Skeletal muscle cell (primary cell): ENCODE results near the gene HCAR2.
A peak's percentile ranks its signal among the peaks of the same experiment; 100 is the strongest.
"Not testable (repeated sequence)": the region's sequence is repeated elsewhere in the genome, so short reads cannot be mapped to it uniquely, and the experiment has no call there.

Source experiments
- DNase-seq: peaks from one replicate; pipeline ENCODE4 v3.0.0-alpha.2; 2010; ENCODE audit warnings: low read depth
- H3K4me3 ChIP-seq: 2 replicates; pipeline ENCODE4 v1.5.1; 2011; ENCODE audit warnings: low read depth, mild to moderate bottlenecking, control low read depth, low read length, moderate library complexity

Gene HCAR2

DNA sequence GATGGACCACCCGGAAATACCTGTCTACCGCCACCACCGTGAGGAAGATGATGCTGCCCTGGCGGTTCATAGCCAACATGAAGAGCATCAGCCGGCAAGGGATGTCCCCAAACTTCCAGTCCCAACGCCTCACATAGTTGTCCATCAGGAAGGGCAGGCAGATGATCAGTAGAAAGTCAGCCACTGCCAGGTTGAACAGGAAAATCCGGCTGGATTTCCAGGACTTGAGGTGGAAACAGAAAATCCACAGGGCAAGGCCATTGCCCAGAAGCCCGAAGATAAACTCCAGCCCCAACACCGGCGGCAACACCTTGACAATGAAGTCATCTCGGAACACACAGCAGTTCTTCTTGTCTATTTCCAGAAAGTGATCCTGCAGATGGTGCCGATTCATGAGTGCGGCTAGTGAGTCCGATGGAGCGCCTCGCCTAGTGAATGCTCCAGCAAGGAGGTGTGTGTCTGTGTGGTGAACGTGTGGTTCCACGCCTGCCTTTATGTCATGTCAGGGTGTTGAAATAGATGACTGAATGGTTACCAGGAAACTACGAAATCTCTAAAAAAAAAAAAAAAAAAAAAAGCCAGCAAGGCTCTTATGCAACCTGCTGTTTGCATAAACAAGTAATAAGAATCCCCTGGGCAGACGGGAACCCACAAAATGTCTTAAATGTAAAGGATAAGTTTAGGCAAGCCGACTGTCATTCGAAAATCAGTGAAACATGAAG is at the start of gene HCAR2:
Gene HCAR2 (minus strand): TSS at position 468 of the 722 bp plus-strand sequence. CDS start 74 bp downstream, at position 394.
- not testable (repeated sequence) for DNase-seq

DNA sequence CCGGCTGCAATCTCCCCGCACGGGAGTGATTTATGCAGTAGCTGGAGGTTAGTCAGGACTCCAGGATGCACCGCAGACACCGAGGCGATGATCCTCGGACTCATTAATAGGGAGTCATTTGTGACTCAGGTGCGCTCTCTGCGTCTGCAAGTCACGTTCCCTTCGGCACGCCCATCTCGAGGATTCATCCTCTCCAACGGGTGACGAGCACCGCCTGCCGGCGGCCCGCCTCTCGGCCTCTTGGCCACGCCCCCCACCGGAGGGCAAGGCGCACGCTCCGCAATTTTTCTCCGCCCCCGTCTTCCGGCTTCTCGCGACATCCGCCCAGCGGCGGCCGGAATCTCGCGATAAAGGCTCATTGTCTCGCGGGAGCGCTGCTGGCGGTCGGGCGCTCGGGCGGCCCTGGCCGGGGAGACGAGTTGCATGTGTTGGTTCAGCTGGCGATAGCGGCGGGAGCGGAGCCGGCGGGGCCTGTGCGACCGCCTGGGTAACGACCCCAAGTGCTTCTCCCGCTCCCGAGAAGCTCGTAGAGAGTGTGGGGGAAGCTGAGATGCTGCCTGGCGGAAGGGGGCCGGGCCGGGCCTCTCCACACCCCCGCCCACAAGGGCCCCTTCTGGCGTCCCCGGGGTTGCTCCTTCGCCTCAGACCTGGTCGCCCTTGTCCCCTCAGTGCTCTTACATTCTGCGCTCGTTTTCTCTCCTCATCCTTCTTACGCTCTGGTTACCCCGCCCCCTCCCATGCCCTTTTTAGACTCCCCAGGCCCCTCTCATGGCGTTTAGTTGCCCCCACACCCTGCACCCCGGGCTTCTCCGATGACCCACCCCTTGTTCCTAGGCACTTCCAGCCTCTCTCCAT is 49.5 kb upstream of the HCAR2 start, which contains the start of gene DENR:
Gene DENR (plus strand): TSS at position 361 of the 855 bp plus-strand sequence. CDS start 878 bp downstream, outside the sequence.
- H3K4me3 ChIP-seq: peak within 1 kb of the TSS; percentile 95
- DNase-seq: peak; percentile 87

More for the DNA sequence above, at the start of gene HCAR2:
- not testable (repeated sequence) for H3K4me3 ChIP-seq

DNA sequence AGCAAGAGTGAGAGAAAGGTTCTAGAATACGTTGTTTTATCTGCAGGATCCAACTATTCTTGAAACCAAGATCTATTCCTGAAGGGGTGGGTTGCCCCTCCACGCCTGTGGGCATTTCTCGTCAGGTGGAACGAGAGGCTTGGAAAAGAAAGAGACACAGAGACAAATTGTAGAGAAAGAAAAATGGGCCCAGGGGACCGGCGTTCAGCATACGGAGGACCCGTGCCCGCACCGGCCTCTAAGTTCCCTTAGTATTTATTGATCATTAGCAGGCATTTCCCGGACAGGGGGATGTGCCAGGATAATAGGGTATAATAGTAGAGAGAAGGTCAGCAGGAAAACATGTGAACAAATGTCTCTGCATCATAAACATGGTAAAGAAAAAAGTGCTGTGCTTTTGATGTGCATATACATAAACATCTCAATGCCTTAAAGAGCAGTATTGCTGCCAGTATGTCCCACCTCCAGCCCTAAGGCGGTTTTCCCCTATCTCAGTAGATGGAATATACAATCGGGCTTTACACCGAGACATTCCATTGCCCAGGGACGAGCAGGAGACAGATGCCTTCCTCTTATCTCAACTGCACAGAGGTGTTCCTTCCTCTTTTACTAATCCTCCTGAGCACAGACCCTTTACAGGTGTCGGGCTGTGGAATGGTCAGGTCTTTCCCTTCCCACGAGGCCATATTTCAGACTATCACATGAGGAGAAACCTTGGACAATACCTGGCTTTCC is 47.8 kb upstream of the HCAR2 start:
- H3K4me3 ChIP-seq, DNase-seq: not testable (repeated sequence)

DNA sequence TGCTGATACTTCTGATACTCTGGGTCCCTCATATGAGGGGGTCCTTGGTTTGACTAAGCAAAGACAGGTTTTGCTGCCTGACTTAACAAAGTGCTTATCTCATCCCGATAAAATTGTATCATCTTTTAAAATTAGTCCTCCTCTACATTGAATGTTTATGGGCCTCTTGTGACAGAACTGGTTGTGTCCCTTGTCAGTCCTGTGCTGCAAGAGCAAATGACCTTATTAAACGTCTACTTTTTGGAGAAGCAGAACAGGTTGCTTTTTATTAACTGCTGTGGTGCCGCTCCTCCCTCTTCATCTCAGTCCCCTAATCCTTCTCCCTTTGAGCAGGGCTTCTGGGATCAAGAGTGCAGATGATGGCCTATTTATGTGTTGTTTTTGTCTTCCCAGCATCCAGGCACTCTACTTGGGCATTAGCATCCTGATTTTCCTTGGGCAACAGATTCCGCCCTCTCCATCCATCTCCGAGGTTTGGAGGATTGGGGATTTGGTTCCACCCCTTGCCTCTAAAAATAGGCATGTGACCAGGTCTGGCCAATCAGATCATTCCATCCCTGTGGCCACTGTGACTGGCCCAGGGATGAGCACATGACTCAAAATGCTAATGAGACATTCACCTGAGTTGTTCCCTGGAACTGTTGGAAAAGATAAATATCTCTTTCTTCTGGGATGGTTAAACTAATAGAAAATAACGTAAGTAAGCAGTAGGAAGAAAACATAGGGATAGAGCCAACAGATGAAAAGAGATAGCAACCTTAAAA is 46.6 kb upstream of the HCAR2 start:
- DNase-seq: no peak

DNA sequence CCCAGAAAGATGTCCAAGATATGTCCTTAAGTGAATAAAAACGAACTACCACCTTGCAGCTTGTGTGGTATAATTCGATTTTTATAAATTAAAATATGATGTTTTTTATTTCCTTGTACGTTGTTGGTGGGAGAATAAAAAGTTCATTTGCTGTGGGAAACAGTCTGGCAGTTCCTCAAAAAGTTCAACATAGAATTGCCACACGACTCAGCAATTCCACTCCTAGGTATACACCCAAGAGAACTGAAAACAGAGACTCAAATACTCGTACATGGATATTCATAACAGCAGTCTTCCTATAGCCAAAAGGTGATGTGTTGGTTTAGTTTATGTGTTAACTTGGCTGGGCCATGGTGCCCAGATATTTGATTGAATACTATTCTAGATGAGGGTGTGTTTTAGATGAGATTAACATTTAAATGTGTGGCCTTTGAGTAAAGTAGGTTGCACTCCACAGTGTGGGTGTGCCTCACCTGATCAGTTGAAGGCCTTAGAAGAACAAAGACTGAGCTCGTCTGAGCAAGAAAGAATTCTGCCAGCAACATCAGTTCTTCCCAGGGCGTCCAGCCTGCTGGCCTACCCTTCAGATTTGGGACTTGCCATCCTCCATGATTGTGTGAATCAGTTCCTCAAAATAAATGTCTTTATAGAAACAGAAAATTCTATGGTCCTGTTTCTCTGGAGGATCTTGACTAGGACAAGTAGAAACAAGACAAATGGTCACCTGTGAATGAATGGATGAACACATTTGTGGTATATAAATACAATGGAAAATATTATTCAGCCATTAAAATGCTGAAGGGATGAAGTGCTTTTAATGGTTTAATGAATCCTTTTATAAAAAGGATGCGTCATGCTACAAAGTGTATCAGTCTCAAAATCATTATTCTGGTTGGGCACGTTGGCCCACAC is 44.3 kb upstream of the HCAR2 start:
- no peak overlapping the region for H3K4me3 ChIP-seq
- DNase-seq: no peak

More for the DNA sequence above, 46.6 kb upstream of the HCAR2 start:
- no peak overlapping the region for H3K4me3 ChIP-seq

DNA sequence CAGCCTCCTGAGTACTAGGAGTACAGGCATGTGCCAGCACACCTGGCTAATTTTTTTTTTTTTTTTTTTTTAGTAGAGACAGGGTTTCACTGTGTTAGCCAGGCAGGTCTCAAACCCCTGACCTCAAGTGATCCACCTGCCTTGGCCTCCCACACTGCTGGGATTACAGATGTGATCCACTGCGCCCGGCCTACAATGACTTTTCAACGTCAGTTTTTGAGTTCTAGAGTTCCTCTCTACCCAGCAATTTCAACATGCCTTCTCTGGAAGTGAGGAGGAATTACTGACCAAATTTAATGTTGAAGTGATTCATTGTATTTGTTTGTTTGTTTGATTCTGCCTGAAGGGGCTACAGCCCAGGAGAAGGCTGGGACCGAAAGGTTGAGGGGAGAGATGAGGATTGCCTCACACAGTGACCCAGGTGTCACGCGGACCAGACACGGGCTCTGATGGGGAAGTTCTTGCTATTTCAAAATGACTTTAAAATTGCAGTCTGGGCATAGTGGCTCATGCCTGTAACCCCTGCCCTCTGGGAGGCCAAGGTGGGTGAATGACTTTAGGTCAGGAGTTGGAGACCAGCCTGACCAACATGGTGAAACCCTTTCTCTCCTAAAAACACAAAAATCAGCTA is 40.9 kb upstream of the HCAR2 start:
- no peak for DNase-seq
- no peak overlapping the region for H3K4me3 ChIP-seq

DNA sequence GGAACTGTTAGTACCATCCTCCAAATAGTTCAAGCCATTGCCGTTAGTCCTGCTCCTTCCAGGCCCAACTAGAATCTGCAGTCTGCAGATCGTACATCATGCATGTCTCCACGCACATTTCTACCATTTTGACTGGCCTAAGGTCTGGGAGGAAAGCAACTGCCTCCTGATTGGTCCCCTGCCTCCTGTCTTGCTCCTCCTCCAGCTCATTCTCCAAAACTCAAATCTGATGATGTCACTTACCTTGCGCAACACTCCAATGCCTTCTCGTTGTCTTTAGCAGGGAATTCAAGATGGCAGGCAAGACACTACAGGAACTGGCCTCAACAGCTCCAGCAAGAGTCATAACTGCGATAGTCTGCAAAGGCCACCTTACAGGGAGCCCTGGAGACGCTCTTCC is 37.2 kb upstream of the HCAR2 start:
- H3K4me3 ChIP-seq: no peak overlapping the region
- no peak for DNase-seq

DNA sequence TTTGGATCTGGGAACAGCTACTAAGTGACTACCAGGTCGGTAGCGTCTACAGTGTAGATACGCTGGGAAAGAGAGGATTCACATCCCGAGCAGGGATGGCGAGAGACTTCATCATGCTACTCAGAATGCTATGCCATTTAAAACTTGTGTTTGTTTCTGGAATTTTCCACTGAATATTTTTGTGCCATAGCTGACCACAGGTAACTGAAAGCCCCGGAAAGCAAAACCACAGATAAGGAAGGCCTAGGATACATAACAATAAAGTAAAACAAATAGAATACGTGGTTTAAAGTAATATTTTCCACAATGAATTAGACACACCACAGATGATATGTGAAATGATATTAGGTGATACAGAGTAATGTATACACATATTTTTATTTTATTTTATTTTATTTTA is 35.4 kb upstream of the HCAR2 start:
- H3K4me3 ChIP-seq: no peak overlapping the region
- DNase-seq: no peak

DNA sequence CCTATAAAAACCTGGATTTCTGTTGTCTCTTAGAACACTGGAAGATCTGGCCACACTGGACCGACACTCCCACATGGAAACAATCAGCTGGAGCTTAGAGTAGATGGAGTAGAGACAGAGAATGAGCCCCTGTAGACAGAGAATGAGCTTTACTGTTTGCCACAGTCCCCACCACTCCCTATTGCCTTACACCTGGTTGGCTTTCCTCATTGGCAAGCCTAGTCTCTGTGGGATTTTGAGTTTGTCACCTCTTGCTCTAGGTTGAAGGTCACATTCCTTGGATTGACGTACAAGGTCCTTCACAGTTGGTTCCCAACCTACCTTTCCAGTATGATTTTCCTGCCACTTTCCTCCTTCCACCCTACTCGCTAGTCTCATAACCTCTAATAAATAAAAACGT is 29.5 kb upstream of the HCAR2 start:
- DNase-seq: no peak
- no peak overlapping the region for H3K4me3 ChIP-seq

DNA sequence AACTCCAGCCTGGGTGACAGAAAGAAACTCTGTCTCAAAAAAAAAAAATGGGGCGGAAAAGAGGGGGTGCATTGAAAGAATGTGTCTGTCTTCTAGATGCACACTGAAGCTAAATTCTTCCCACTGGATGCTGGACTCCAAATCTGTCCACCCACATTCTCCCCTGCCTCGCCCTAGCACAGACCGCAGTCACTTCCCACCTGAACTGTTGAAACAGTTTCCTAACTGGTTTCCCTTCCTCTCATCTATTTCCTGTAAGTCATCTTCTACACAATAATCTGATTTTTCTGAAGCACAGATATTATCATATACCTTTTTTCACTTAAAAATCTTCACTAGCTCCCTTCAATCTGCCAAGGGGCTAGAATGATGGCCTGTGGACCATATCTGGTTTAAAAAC is 29.0 kb upstream of the HCAR2 start:
- no peak overlapping the region for H3K4me3 ChIP-seq
- no peak for DNase-seq

DNA sequence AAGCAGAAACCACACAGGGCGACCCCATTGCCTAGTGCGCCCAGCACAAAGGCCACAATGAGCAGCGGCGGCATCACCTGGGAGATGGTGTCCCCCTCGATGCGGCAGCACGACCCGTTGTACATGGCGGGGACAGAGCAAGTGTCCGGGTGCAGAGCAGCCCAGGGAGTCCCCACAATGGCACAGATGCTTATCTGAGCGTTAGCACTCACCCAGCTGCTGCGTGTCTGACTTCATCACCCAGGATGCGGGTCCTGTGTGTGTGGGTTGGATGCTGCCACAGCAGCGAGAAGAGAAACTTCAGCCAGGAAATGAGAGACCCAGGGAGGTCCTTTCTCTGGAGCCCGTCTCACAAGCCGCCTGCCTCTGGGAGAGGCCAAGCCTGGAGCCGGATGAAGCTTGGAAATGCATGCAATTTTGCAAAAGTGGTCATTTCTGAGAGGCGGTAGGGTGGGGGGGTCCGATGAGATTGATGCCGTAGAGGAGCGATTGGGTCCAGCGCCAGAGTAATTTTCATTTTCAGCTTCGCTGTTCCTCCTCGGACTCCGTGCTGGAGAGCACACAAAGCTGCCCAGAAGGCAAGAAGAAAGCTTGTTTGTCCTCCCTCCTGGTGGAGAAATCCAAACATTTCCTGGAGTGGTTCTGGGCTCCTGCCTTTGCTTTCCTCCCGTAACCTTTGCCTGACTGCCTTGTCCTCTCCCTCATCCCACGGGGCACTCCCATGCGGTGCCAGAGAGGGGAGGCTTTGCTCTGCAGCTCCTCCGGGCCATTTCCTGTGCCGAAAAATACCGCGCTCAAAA is 27.3 kb upstream of the HCAR2 start, which contains the start of gene HCAR1:
Gene HCAR1 (minus strand): TSS at position 630 of the 800 bp plus-strand sequence. CDS start 505 bp downstream, at position 125.
- DNase-seq: no peak
- no peak within 1 kb of the TSS for H3K4me3 ChIP-seq

DNA sequence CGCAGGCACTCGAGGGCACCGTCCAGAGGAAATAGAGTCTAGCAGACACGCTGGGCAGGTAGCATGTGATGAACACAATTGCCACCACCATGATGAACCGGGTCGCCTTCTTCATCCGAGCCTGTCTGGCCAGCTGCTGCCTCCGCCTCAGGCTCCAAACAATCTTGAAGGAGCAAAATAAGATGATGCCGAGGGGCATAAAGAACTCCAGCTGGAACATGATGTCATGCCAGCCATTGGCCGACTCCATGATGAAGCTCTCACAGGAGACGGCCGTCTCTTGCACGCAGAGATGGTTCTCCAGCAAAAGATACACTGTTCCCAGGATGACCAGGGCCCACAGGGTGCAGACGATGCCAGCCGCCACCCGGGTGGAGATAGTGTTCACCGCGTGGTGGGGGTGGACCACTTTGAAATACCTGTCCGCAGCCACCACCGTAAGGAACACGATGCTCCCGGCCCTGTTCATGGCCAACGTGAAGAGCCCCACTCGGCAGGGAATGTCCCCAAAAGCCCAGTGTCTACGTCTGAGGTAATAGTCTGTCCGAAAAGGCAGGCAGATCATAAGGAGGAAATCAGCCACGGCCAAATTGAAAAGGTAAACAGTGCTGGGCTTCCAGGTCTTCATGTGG is 26.5 kb upstream of the HCAR2 start:
- DNase-seq: no peak
- no peak overlapping the region for H3K4me3 ChIP-seq

DNA sequence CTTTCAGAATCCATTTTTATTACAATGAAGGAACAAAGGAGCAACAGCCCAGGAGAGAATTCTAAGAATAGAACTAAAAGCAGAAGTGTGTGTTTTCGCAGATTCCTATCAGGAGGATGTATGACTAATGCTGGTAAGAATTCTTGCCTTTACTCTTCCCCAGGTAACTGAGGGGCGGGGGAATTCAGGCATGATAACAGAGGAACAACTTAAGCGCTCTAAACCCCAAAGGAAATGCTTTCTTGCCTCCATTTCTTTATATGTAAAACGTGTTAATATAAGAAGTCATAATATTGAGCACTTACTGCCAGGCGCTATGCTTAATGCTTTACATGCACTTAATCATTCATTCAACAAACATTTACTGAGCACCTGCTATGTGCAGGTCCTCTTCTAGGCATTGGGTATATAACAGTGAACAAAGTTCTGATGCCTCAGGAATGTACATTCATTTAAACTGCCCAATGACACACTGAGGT is 23.0 kb upstream of the HCAR2 start:
- H3K4me3 ChIP-seq: no peak overlapping the region

DNA sequence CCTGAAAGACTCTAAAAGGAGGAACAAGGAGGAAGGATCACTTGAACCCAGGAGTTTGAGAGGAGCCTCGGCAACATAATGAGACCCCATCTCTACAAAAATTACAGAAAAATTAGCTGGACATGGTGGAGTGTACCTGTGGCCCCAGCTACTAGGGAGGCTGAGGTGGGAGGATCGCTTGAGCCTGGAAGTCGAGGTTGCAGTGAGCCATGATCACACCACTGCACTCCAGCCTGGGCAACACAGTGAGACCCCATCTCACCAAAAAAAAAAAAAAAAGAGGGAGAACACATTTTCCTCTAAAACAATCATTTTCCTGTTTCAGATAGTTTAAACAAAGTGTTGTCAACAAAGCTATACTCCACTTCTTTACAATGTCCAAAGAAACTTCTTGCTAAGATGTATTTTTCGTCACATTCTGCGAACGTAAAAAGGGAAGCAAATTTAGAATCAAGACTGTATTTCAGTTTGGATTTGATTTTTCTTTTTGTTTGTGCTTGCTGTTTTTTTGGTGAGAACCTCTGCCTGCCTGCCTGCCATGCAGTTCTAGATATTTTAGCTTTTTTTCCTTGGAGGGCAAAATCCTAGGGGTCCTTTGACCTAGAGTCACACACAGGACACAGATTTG is 22.4 kb upstream of the HCAR2 start:
- no peak overlapping the region for H3K4me3 ChIP-seq
- no peak for DNase-seq

More for the DNA sequence above, 23.0 kb upstream of the HCAR2 start:
- DNase-seq: no peak

DNA sequence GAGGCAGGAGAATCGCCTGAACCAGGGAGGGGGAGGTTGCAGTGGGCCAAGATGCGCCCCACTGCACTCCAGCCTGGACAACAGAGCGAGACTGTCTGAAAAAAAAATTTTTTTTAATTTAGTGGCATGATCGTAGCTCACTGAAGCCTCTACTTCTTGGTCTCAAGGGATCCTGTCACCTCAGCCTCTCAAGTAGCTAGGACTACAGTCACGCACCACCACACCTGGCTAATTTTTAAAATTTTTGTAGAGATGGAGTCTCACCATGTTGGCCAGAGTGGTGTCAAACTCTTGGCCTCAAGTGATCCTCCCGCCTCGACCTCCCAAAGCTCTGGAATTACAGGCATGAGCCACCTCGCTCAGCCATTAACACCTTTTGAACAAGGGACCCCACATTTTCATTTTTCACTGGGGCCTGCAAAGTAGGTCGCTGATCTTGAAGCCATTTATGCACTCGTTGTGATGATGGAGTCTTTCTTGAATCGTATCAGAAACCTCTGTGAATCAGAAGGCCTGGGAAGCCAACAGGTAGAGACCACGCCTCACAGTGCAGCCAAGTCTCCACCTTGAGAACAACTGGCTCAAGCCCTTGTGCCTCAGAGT is 21.6 kb upstream of the HCAR2 start:
- DNase-seq: no peak
- H3K4me3 ChIP-seq: no peak overlapping the region
